H9 (cell line): Measurements from ENCODE around the gene LGALS7. TPM values are rescaled to one million over a fixed set of nuclear protein-coding genes. Genes with fewer than 3 reads are reported as not detected.

Source experiments
- DNase-seq: peaks from one replicate; pipeline ENCODE4 v3.0.0-alpha.2; 2017
- H2AFZ ChIP-seq: one replicate; pipeline ENCODE4 v1.6.1; 2013; ENCODE audit warnings: mild to moderate bottlenecking, low read length, control low read depth, moderate library complexity
- H2AK5ac ChIP-seq: 2 replicates; pipeline ENCODE4 v1.6.1; 2013; ENCODE audit warnings: low read length, control low read depth, mixed read lengths; ENCODE audit not compliant: insufficient read length
- H2BK120ac ChIP-seq: one replicate; pipeline ENCODE4 v1.6.1; 2013; ENCODE audit warnings: low read depth, mild to moderate bottlenecking, low read length, control low read depth, inconsistent platforms; ENCODE audit not compliant: poor library complexity, severe bottlenecking
- H2BK12ac ChIP-seq: 2 replicates; pipeline ENCODE4 v1.6.1; 2013; ENCODE audit warnings: low read length, control low read depth, mixed read lengths, low read depth; ENCODE audit not compliant: insufficient read length
- H2BK15ac ChIP-seq: 2 replicates; pipeline ENCODE4 v1.6.1; 2013; ENCODE audit warnings: low read depth, low read length, control low read depth
- H2BK20ac ChIP-seq: one replicate; pipeline ENCODE4 v1.6.1; 2013; ENCODE audit warnings: low read depth, mild to moderate bottlenecking, low read length, control low read depth, inconsistent platforms; ENCODE audit not compliant: poor library complexity, severe bottlenecking
- H2BK5ac ChIP-seq: 2 replicates; pipeline ENCODE4 v1.6.1; 2013; ENCODE audit warnings: low read length, control low read depth, mixed read lengths; ENCODE audit not compliant: insufficient read length
- H3K14ac ChIP-seq: 2 replicates; pipeline ENCODE4 v1.6.1; 2013; ENCODE audit warnings: low read length, control low read depth; ENCODE audit not compliant: insufficient read depth
- H3K18ac ChIP-seq: 2 replicates; pipeline ENCODE4 v1.6.1; 2013; ENCODE audit warnings: low read depth, mild to moderate bottlenecking, mixed read lengths, low read length, control low read depth; ENCODE audit not compliant: insufficient read length
- H3K23ac ChIP-seq: 2 replicates; pipeline ENCODE4 v1.6.1; 2013; ENCODE audit warnings: low read length, control low read depth, mixed read lengths, low read depth; ENCODE audit not compliant: insufficient read length
- H3K23me2 ChIP-seq: 2 replicates; pipeline ENCODE4 v1.6.1; 2013; ENCODE audit warnings: low read depth, mild to moderate bottlenecking, mixed read lengths, low read length, control low read depth; ENCODE audit not compliant: insufficient read length, poor library complexity, severe bottlenecking
- H3K27ac ChIP-seq: 2 replicates; pipeline ENCODE4 v1.5.1; 2013; ENCODE audit warnings: low read length, control low read depth, mixed read lengths, low read depth; ENCODE audit not compliant: insufficient read length
- H3K27me3 ChIP-seq: 2 replicates; pipeline ENCODE4 v1.6.1; 2013; ENCODE audit warnings: low read length, control low read depth, inconsistent platforms; ENCODE audit not compliant: insufficient read depth
- H3K4ac ChIP-seq: 2 replicates; pipeline ENCODE4 v1.6.1; 2013; ENCODE audit warnings: low read depth, mild to moderate bottlenecking, control low read depth, inconsistent platforms, low read length, moderate library complexity
- H3K4me1 ChIP-seq: 2 replicates; pipeline ENCODE4 v1.6.1; 2013; ENCODE audit warnings: low read length, control low read depth, inconsistent platforms; ENCODE audit not compliant: insufficient read depth
- H3K4me2 ChIP-seq: 2 replicates; pipeline ENCODE4 v1.6.1; 2013; ENCODE audit warnings: low read length, control low read depth, mixed read lengths; ENCODE audit not compliant: insufficient read length, insufficient read depth
- H3K56ac ChIP-seq: 2 replicates; pipeline ENCODE4 v1.6.1; 2013; ENCODE audit warnings: low read depth, mild to moderate bottlenecking, mixed read lengths, low read length, control low read depth; ENCODE audit not compliant: insufficient read length
- H3K79me1 ChIP-seq: 2 replicates; pipeline ENCODE4 v1.6.1; 2013; ENCODE audit warnings: low read depth, mild to moderate bottlenecking, moderate library complexity, low read length, control low read depth, inconsistent platforms; ENCODE audit not compliant: insufficient read depth, poor library complexity, severe bottlenecking
- H3K79me2 ChIP-seq: 2 replicates; pipeline ENCODE4 v1.6.1; 2013; ENCODE audit warnings: low read length, control low read depth, inconsistent platforms; ENCODE audit not compliant: insufficient read depth
- H3K9ac ChIP-seq: 2 replicates; pipeline ENCODE4 v1.6.1; 2013; ENCODE audit warnings: low read length, control low read depth, mixed read lengths; ENCODE audit not compliant: insufficient read length; ENCODE audit errors: extremely low read depth
- H3K9me3 ChIP-seq: one replicate; pipeline ENCODE4 v1.6.1; 2013; ENCODE audit warnings: low read depth, low read length, inconsistent platforms; ENCODE audit not compliant: control insufficient read depth
- H3T11ph ChIP-seq: one replicate; pipeline ENCODE4 v1.6.1; 2013; ENCODE audit warnings: mild to moderate bottlenecking, low read length, control low read depth, inconsistent platforms
- H4K20me1 ChIP-seq: one replicate; pipeline ENCODE4 v1.6.1; 2013; ENCODE audit not compliant: control insufficient read depth, insufficient read length, insufficient read depth
- H4K5ac ChIP-seq: 2 replicates; pipeline ENCODE4 v1.6.1; 2013; ENCODE audit warnings: low read depth, mild to moderate bottlenecking, mixed read lengths, low read length, control low read depth; ENCODE audit not compliant: insufficient read length
- H4K8ac ChIP-seq: replicated peaks from 2 replicates; pipeline ENCODE4 v1.6.1; 2013; ENCODE audit warnings: low read length, control low read depth, mixed read lengths, low read depth; ENCODE audit not compliant: insufficient read length
- H4K91ac ChIP-seq: 2 replicates; pipeline ENCODE4 v1.6.1; 2013; ENCODE audit warnings: low read depth, mild to moderate bottlenecking, moderate library complexity, mixed read lengths, low read length, control low read depth; ENCODE audit not compliant: insufficient read length
- H3K27ac Mint-ChIP-seq, 3 experiments: 2 replicates in 2 of 3; 3 replicates in 1 of 3; pipeline ENCODE4 v1.8.0; 2020 to 2021; ENCODE audit warnings: mixed read lengths in 3 of 3, mild to moderate bottlenecking in 1 of 3, moderate library complexity in 1 of 3
- H3K27me3 Mint-ChIP-seq: 2 replicates; pipeline ENCODE4 v1.8.0; 2021; ENCODE audit warnings: low read depth, mild to moderate bottlenecking, moderate library complexity, mixed read lengths
- H3K36me3 Mint-ChIP-seq, 3 experiments: 2 replicates in 2 of 3; 3 replicates in 1 of 3; pipeline ENCODE4 v1.8.0; 2020 to 2021; ENCODE audit warnings: low read depth in 3 of 3, mixed read lengths in 3 of 3; ENCODE audit not compliant: insufficient read depth in 1 of 3
- H3K4me1 Mint-ChIP-seq, 2 experiments: 2 replicates each; pipeline ENCODE4 v1.8.0; 2020; ENCODE audit warnings: mixed read lengths in 2 of 2
- H3K4me3 Mint-ChIP-seq, 2 experiments: 2 replicates in 1 of 2; 3 replicates in 1 of 2; pipeline ENCODE4 v1.8.0; 2020 to 2021; ENCODE audit warnings: mild to moderate bottlenecking in 2 of 2, mixed read lengths in 2 of 2, moderate library complexity in 1 of 2
- H3K9me3 Mint-ChIP-seq, 2 experiments: 2 replicates in 1 of 2; 3 replicates in 1 of 2; pipeline ENCODE4 v1.8.0; 2020; ENCODE audit warnings: mild to moderate bottlenecking in 2 of 2, mixed read lengths in 2 of 2, moderate library complexity in 1 of 2
- CTCF ChIP-seq: fragments of 200-600 bp; sonication (generic); conservative IDR thresholded peaks from 3 replicates; pipeline ENCODE4 v1.8.0; 2021; ENCODE audit warnings: antibody characterized with exemption, mild to moderate bottlenecking
- WGBS: extraction: QIAGEN DNeasy Blood & Tissue Kit; methylation state at CpG from one replicate; pipeline ENCODE4 v1.1.7; 2013; ENCODE audit warnings: missing lambda C conversion rate, low lambda C conversion rate, mixed read lengths; ENCODE audit not compliant: insufficient read length; ENCODE audit errors: extremely low coverage; 5-methylcytosine and 5-hydroxymethylcytosine counted together
- total RNA-seq: library from RNA; stranded (reverse); gene quantifications from 2 replicates; pipeline ENCODE4 v1.2.1, GENCODE V29; 2021

Gene LGALS7
- total RNA-seq, 1 experiment from 2014 or later = not detected

- peaks cover 15 to 24% (median 23%) of the 10 kb centered on the region in 3 experiments; a peak in 6 of 7 replicates for H3K36me3 Mint-ChIP-seq
- no peak within 1 kb of the TSS for H3K4ac ChIP-seq
- no peak within 1 kb of the TSS for H2AFZ ChIP-seq
- no peak within 1 kb of the TSS for H2BK20ac ChIP-seq
- H3K79me1 ChIP-seq = no peaks in the 10 kb centered on the region
- peaks cover 2% of the 10 kb centered on the region for H3K27me3 Mint-ChIP-seq
- H3K27ac ChIP-seq = no peak within 1 kb of the TSS
- no peaks in the 10 kb centered on the region for H3K4me1 ChIP-seq
- H3K27ac Mint-ChIP-seq = peak within 1 kb of the TSS in 1 of 3 experiments; percentile 41; a peak in 4 of 7 replicates
- H3K14ac ChIP-seq = no peak within 1 kb of the TSS
- no peak for DNase-seq
- no peak within 1 kb of the TSS for H4K8ac ChIP-seq
- H4K5ac ChIP-seq = no peak within 1 kb of the TSS
- H3K4me2 ChIP-seq = no peak within 1 kb of the TSS
- H3T11ph ChIP-seq = no peak within 1 kb of the TSS
- no peak within 1 kb of the TSS for H3K4me3 Mint-ChIP-seq
- no peak within 1 kb of the TSS for H2BK12ac ChIP-seq
- H2BK5ac ChIP-seq = no peak within 1 kb of the TSS
- TF ChIP-seq CTCF = no peak
- H2BK120ac ChIP-seq = no peak within 1 kb of the TSS
- H3K18ac ChIP-seq = no peak within 1 kb of the TSS
- peaks cover 0 to 3% of the 10 kb centered on the region in 2 experiments; a peak in 1 of 5 replicates for H3K9me3 Mint-ChIP-seq
- no peak within 1 kb of the TSS for H4K91ac ChIP-seq
- H3K56ac ChIP-seq = no peak within 1 kb of the TSS
- no peaks in the 10 kb centered on the region for H3K27me3 ChIP-seq
- H3K23ac ChIP-seq = no peak within 1 kb of the TSS
- H4K20me1 ChIP-seq = no peaks in the 10 kb centered on the region
- no CpG with 5 or more reads among the region's 15 CpGs for WGBS
- no peaks in the 10 kb centered on the region for H3K4me1 Mint-ChIP-seq
- H3K9me3 ChIP-seq = no peaks in the 10 kb centered on the region
- no peaks in the 10 kb centered on the region for H3K23me2 ChIP-seq
- no peaks in the 10 kb centered on the region for H3K79me2 ChIP-seq
- no peak within 1 kb of the TSS for H3K9ac ChIP-seq
- H2BK15ac ChIP-seq = no peak within 1 kb of the TSS
- H2AK5ac ChIP-seq = no peak within 1 kb of the TSS
Measured at GRCh38 chr19:38812841-38813320, 39.6 kb upstream of the LGALS7 start, which contains the start of gene LGALS4. LGALS4 (minus strand) TSS chr19:38812945; CDS start chr19:38812886, 59 bp downstream.
